OCI-LY7 (cell line): ENCODE results near the gene LDLRAP1. TPM values are rescaled to one million over a fixed set of nuclear protein-coding genes. Genes with fewer than 3 reads are reported as not detected.

Experiments
- BruUV-seq: library from RNA; stranded (reverse); fragments of 400-500 nt; replicated peaks from 2 replicates; lab custom pipeline; 2021; lab: Mats Ljungman, UMichigan
- CTCF ChIA-PET: fragments of 300-600 bp; sonication (Branson Sonifier 250); formaldehyde crosslinking; loops from one replicate; lab custom pipeline; 2022; ENCODE audit warnings: antibody characterized with exemption; ENCODE audit not compliant: unreplicated experiment; lab: Charles Lee
- POLR2A ChIA-PET: fragments of 300-600 bp; sonication (Branson Sonifier 250); formaldehyde crosslinking; loops from one replicate; lab custom pipeline; 2022; ENCODE audit warnings: antibody characterized with exemption; lab: Charles Lee
- DNase-seq: peaks from one replicate; pipeline ENCODE4 v3.0.0-alpha.2; 2015; ENCODE audit warnings: low spot score
- H2AFZ ChIP-seq: fragments of 200-600 bp; sonication (generic), shearing (Covaris generic); 2 replicates; pipeline ENCODE4 v1.6.1; 2014; ENCODE audit warnings: mild to moderate bottlenecking, antibody characterized with exemption, low read length, moderate library complexity
- H3K27ac ChIP-seq: fragments of 200-600 bp; sonication (generic); 2 replicates; pipeline ENCODE4 v1.5.1; 2014; ENCODE audit warnings: mixed run types, low read depth, mild to moderate bottlenecking, moderate library complexity, low read length, inconsistent platforms; ENCODE audit not compliant: poor library complexity, severe bottlenecking
- H3K36me3 ChIP-seq: fragments of 200-600 bp; sonication (generic); 2 replicates; pipeline ENCODE4 v1.6.1; 2014; ENCODE audit warnings: mild to moderate bottlenecking, antibody characterized with exemption, low read length, moderate library complexity, mixed read lengths; ENCODE audit not compliant: insufficient read depth
- H3K4me1 ChIP-seq: fragments of 200-600 bp; sonication (generic); 2 replicates; pipeline ENCODE4 v1.5.1; 2014; ENCODE audit warnings: mild to moderate bottlenecking, low read length; ENCODE audit not compliant: insufficient read depth, poor library complexity, severe bottlenecking
- H3K4me2 ChIP-seq: fragments of 200-600 bp; sonication (generic); 2 replicates; pipeline ENCODE4 v1.6.1; 2014; ENCODE audit warnings: mild to moderate bottlenecking, low read length
- H3K4me3 ChIP-seq: fragments of 200-600 bp; sonication (generic); 2 replicates; pipeline ENCODE4 v1.5.1; 2014; ENCODE audit warnings: mild to moderate bottlenecking, low read depth, low read length; ENCODE audit not compliant: poor library complexity, severe bottlenecking
- H3K79me2 ChIP-seq: fragments of 200-600 bp; sonication (generic); 2 replicates; pipeline ENCODE4 v1.6.1; 2016; ENCODE audit warnings: low read depth, mild to moderate bottlenecking, low read length, moderate library complexity, mixed read lengths; ENCODE audit not compliant: insufficient read depth
- H3K9me2 ChIP-seq: fragments of 200-600 bp; sonication (generic); 2 replicates; pipeline ENCODE4 v1.6.1; 2016; ENCODE audit warnings: mild to moderate bottlenecking, low read length, mixed read lengths; ENCODE audit not compliant: insufficient read depth
- H3K9me3 ChIP-seq: fragments of 200-600 bp; sonication (generic); 2 replicates; pipeline ENCODE4 v1.6.1; 2014; ENCODE audit warnings: mild to moderate bottlenecking, mixed run types, low read length, mixed read lengths
- H4K20me1 ChIP-seq: fragments of 200-600 bp; sonication (generic); 2 replicates; pipeline ENCODE4 v1.6.1; 2014; ENCODE audit warnings: mild to moderate bottlenecking, antibody characterized with exemption, low read length, moderate library complexity, mixed read lengths; ENCODE audit not compliant: insufficient read depth
- CTCF ChIP-seq: fragments of 200-600 bp; sonication (generic); conservative IDR thresholded peaks from 2 replicates; pipeline ENCODE4 v1.5.1; 2014; ENCODE audit warnings: mild to moderate bottlenecking, antibody characterized with exemption, low read length, moderate library complexity, mixed read lengths
- EZH2phosphoT487 ChIP-seq: fragments of 200-600 bp; sonication (generic); IDR thresholded peaks from 2 replicates; pipeline ENCODE4 v1.6.1; 2018; ENCODE audit warnings: low read depth, borderline replicate concordance, mild to moderate bottlenecking, mixed run types, antibody characterized with exemption, low read length, moderate library complexity, mixed read lengths
- intact Hi-C: fragments of 100-400 bp; cut with micrococcal nuclease; formaldehyde crosslinking; loops from one replicate; pipeline ENCODE4 v1.10.0; 2022; ENCODE audit not compliant: unreplicated experiment
- total RNA-seq, 2 experiments: library from RNA; depleted of rRNA in 1 of 2; stranded (reverse); fragments of >200 nt in 1 of 2; shearing (Covaris generic) in 1 of 2; gene quantifications; 2 replicates each; pipeline ENCODE4 v1.2.3, GENCODE V29; 2014 to 2022

LDLRAP1 gene
- total RNA-seq, 2 experiments from 2014 or later = 14.9 to 36.2 TPM

GRCh38 chr1:25575191-25575590 lies 31.8 kb downstream of the LDLRAP1 start:
- no peak overlapping the region for H2AFZ ChIP-seq
- no peak overlapping the region for H3K4me2 ChIP-seq
- BruUV-seq = no TSS peak
- no peak overlapping the region for H3K27ac ChIP-seq
- H3K79me2 ChIP-seq = no peaks in the 10 kb centered on the region
- POLR2A ChIA-PET = no interaction called here
- intact Hi-C loops = no loop called here
- TF ChIP-seq EZH2phosphoT487 = no peak
- no peak for TF ChIP-seq CTCF
- no peaks in the 10 kb centered on the region for H3K36me3 ChIP-seq
- H3K4me1 ChIP-seq = peaks cover 9% of the 10 kb centered on the region
- DNase-seq = no peak
- no peaks in the 10 kb centered on the region for H3K9me2 ChIP-seq
- H3K9me3 ChIP-seq = no peaks in the 10 kb centered on the region
- no peak overlapping the region for H3K4me3 ChIP-seq
- CTCF ChIA-PET = interaction anchor here (0.6 kb wide), 1 partner anchor 224 kb away, joined by 4 read pairs; no protein-coding TSS in a partner anchor
- H4K20me1 ChIP-seq = no peaks in the 10 kb centered on the region

GRCh38 chr1:25576459-25577133 lies 33.2 kb downstream of the LDLRAP1 start:
- Histone ChIP-seq H3K4me3 (no peak overlapping the region), H3K27ac (no peak overlapping the region), H2AFZ (no peak overlapping the region), H3K79me2 (no peaks in the 10 kb centered on the region), H4K20me1 (no peaks in the 10 kb centered on the region), H3K9me2 (no peaks in the 10 kb centered on the region), H3K4me1 (peaks cover 22% of the 10 kb centered on the region), H3K36me3 (no peaks in the 10 kb centered on the region), H3K9me3 (no peaks in the 10 kb centered on the region), H3K4me2 (no peak overlapping the region)
- intact Hi-C loops = no loop called here
- CTCF ChIA-PET = no interaction called here
- BruUV-seq = no TSS peak
- TF ChIP-seq EZH2phosphoT487 (no peak), CTCF (no peak)
- DNase-seq = no peak
- POLR2A ChIA-PET = no interaction called here
